GM12878 (cell line): ENCODE results near the gene THRB. TPM values are rescaled to one million over a fixed set of nuclear protein-coding genes. Genes with fewer than 3 reads are reported as not detected.

Experiments used
- ATAC-seq: fragments of 200-7000 bp; cut with Tn5 transposase; 3 replicates; pipeline ENCODE4 v1.9.1; 2020; ENCODE audit warnings: mild to moderate bottlenecking, moderate library complexity
- BruUV-seq: library from RNA; stranded (reverse); fragments of 400-500 nt; replicated peaks from 2 replicates; lab custom pipeline; 2021; lab: Mats Ljungman, UMichigan
- CTCF ChIA-PET: fragments of 300-600 bp; sonication (Branson Sonifier 250); formaldehyde crosslinking; extraction: SDS; loops from one replicate; lab custom pipeline; 2021; ENCODE audit warnings: inconsistent platforms; lab: Yijun Ruan, JAX
- POLR2A ChIA-PET: fragments of 350-600 bp; formaldehyde crosslinking; extraction: SDS; loops from one replicate; lab custom pipeline; 2021; ENCODE audit warnings: inconsistent platforms; lab: Charles Lee
- RAD21 ChIA-PET: fragments of 300-600 bp; sonication (Branson Sonifier 250); formaldehyde crosslinking; loops from one replicate; lab custom pipeline; 2023; ENCODE audit warnings: antibody characterized with exemption; ENCODE audit not compliant: unreplicated experiment; lab: Charles Lee
- SMC1A ChIA-PET: fragments of 300-600 bp; sonication (Branson Sonifier 250); formaldehyde crosslinking; loops from one replicate; lab custom pipeline; 2023; ENCODE audit not compliant: unreplicated experiment, uncharacterized antibody; lab: Charles Lee
- DNase-seq: peaks from one replicate; pipeline ENCODE4 v3.0.0-alpha.2; 2011; ENCODE audit warnings: low read depth, low spot score
- FAIRE-seq: peaks from 3 replicates; lab custom pipeline; 2011; peaks lifted over from hg19 to GRCh38; lab: Jason Lieb, UNC
- H2AFZ ChIP-seq: 2 replicates; pipeline ENCODE4 v1.6.0; 2011; ENCODE audit warnings: low read depth, low read length, control low read depth; ENCODE audit not compliant: control insufficient read depth
- H3K27ac ChIP-seq: 2 replicates; pipeline ENCODE4 v1.5.1; 2011; ENCODE audit warnings: control low read depth; ENCODE audit not compliant: control insufficient read depth, insufficient read depth
- H3K27me3 ChIP-seq, 2 experiments: replicated peaks in 1 of 2; 2 replicates each; pipeline versions ENCODE4 v1.6.0 to v1.6.1; 2011; ENCODE audit warnings: low read length in 1 of 2; ENCODE audit not compliant: control insufficient read depth in 2 of 2, insufficient read depth in 2 of 2
- H3K36me3 ChIP-seq, 2 experiments: 2 replicates each; pipeline ENCODE4 v1.5.1; 2011; ENCODE audit warnings: low read length in 1 of 2; ENCODE audit not compliant: control insufficient read depth in 2 of 2, insufficient read depth in 2 of 2
- H3K4me1 ChIP-seq: 2 replicates; pipeline ENCODE4 v1.6.1; 2011; ENCODE audit warnings: mild to moderate bottlenecking, low read length, moderate library complexity, mixed read lengths; ENCODE audit not compliant: control insufficient read depth, insufficient read depth
- H3K4me2 ChIP-seq: 2 replicates; pipeline ENCODE4 v1.6.0; 2011; ENCODE audit warnings: control low read depth; ENCODE audit not compliant: control insufficient read depth, insufficient read depth
- H3K4me3 ChIP-seq: fragments of 200-600 bp; sonication (generic); 2 replicates; pipeline ENCODE4 v1.5.1; 2016
- H3K79me2 ChIP-seq: 2 replicates; pipeline ENCODE4 v1.6.0; 2011; ENCODE audit warnings: low read length; ENCODE audit not compliant: control insufficient read depth, insufficient read depth
- H3K9ac ChIP-seq: 2 replicates; pipeline ENCODE4 v1.8.0; 2011; ENCODE audit warnings: low read length, control low read depth, mixed read lengths; ENCODE audit not compliant: control insufficient read depth, insufficient read depth
- H3K9me3 ChIP-seq: replicated peaks from 3 replicates; pipeline ENCODE4 v1.5.1; 2011; ENCODE audit warnings: mild to moderate bottlenecking, low read length; ENCODE audit not compliant: control insufficient read depth, insufficient read depth
- H4K20me1 ChIP-seq: 2 replicates; pipeline ENCODE4 v1.6.0; 2011; ENCODE audit not compliant: control insufficient read depth, insufficient read depth
- ATF7 ChIP-seq: fragments of 450-650 bp; IDR thresholded peaks from 2 replicates; pipeline ENCODE4 v1.6.1; 2016; ENCODE audit warnings: low read depth, mild to moderate bottlenecking
- BHLHE40 ChIP-seq, 2 experiments: fragments of 450-650 bp in 1 of 2; IDR thresholded peaks; 2 replicates each; pipeline ENCODE4 v1.6.1; 2011 to 2017; ENCODE audit warnings: low read depth in 2 of 2, borderline replicate concordance in 1 of 2, improper control_type of control experiment in 1 of 2, low read length in 1 of 2, mild to moderate bottlenecking in 1 of 2
- LARP7 ChIP-seq: fragments of 450-650 bp; IDR thresholded peaks from 2 replicates; pipeline ENCODE4 v1.6.1; 2017; ENCODE audit warnings: mild to moderate bottlenecking
- NFYB ChIP-seq: IDR thresholded peaks from 2 replicates; pipeline ENCODE4 v1.6.1; 2011; ENCODE audit warnings: low read depth, mild to moderate bottlenecking, low read length, improper control_type of control experiment, moderate library complexity; ENCODE audit not compliant: insufficient read depth
- NR2C1 ChIP-seq: fragments of 450-650 bp; IDR thresholded peaks from 2 replicates; pipeline ENCODE4 v1.6.1; 2017; ENCODE audit warnings: antibody characterized with exemption, mild to moderate bottlenecking, moderate library complexity
- POLR2AphosphoS5 ChIP-seq: IDR thresholded peaks from 2 replicates; pipeline ENCODE4 v1.6.1; 2011; ENCODE audit warnings: mild to moderate bottlenecking, low read length, inconsistent platforms
- SIN3A ChIP-seq: IDR thresholded peaks from 2 replicates; pipeline ENCODE4 v1.6.1; 2012; ENCODE audit warnings: low read depth, low read length, improper control_type of control experiment
- SMARCA5 ChIP-seq: fragments of 450-650 bp; IDR thresholded peaks from 2 replicates; pipeline ENCODE4 v1.6.1; 2017; ENCODE audit warnings: mild to moderate bottlenecking
- SPI1 ChIP-seq: IDR thresholded peaks from 2 replicates; pipeline ENCODE4 v1.6.1; 2011; ENCODE audit warnings: low read depth, mild to moderate bottlenecking, low read length, moderate library complexity, borderline replicate concordance; ENCODE audit not compliant: insufficient read depth
- SREBF1 ChIP-seq: IDR thresholded peaks from 2 replicates; pipeline ENCODE4 v1.6.1; 2012; ENCODE audit warnings: mild to moderate bottlenecking, low read length
- ZZZ3 ChIP-seq: IDR thresholded peaks from 2 replicates; pipeline ENCODE4 v1.6.1; 2011; ENCODE audit warnings: low read depth; ENCODE audit not compliant: control insufficient read depth, insufficient read length
- WGBS: methylation state at CpG from one replicate; pipeline ENCODE4 v1.1.6; 2016; ENCODE audit warnings: low lambda C conversion rate; ENCODE audit not compliant: insufficient replicate concordance, insufficient coverage; ENCODE audit errors: missing lambda C conversion rate; 5-methylcytosine and 5-hydroxymethylcytosine counted together
- in situ Hi-C: fragments of 300-500 bp; cut with MboI; formaldehyde crosslinking; loops from 9 replicates; pipeline ENCODE4 v1.14.3; 2018; ENCODE audit warnings: mixed read lengths
- intact Hi-C: fragments of 100-400 bp; cut with micrococcal nuclease; formaldehyde crosslinking; loops from one replicate; pipeline ENCODE4 v1.14.2; 2022; ENCODE audit not compliant: unreplicated experiment
- polyA plus RNA-seq, 11 experiments: library from polyadenylated mRNA; depleted of rRNA in 4 of 11; unstranded in 6 of 11; stranded (reverse) in 5 of 11; fragments of >200 nt; fragmentation: Nextera tagmentation in 4 of 11; fragmentation: Illumina TruSeq in 1 of 11; extraction: Ambion mirVana in 4 of 11; extraction: Trizol in 1 of 11; gene quantifications; 1 replicate in 1 of 11; 2 replicates in 10 of 11; pipeline versions ENCODE4 v1.2.1 to v1.2.3, GENCODE V29; 2011 to 2016; ENCODE audit warnings: inconsistent platforms in 2 of 11, missing spikeins in 2 of 11, low read depth in 1 of 11
- total RNA-seq, 4 experiments: library from RNA; depleted of rRNA in 3 of 4; stranded (reverse); fragments of >200 nt in 3 of 4; fragmentation: Illumina TruSeq in 1 of 4; extraction: Trizol in 1 of 4; gene quantifications; 2 replicates each; pipeline versions ENCODE4 v1.2.1 to v1.2.3, GENCODE V29; 2013 to 2021
- TF ChIP-seq, protein P1 (sequence below): IDR thresholded peaks from 2 replicates; pipeline ENCODE4 v1.6.1; 2012; ENCODE audit warnings: low read depth, low read length, improper control_type of control experiment
- TF ChIP-seq, protein P2 (sequence below): fragments of 450-650 bp; IDR thresholded peaks from 2 replicates; pipeline ENCODE4 v1.6.1; 2017; ENCODE audit warnings: mild to moderate bottlenecking

THRB gene
- total and polyA plus RNA-seq, 10 of the 15 experiments (the other 5 are each of a cell fraction or from before 2014, with no cell fraction given) = 0.05 TPM; not detected in 9

DNA sequence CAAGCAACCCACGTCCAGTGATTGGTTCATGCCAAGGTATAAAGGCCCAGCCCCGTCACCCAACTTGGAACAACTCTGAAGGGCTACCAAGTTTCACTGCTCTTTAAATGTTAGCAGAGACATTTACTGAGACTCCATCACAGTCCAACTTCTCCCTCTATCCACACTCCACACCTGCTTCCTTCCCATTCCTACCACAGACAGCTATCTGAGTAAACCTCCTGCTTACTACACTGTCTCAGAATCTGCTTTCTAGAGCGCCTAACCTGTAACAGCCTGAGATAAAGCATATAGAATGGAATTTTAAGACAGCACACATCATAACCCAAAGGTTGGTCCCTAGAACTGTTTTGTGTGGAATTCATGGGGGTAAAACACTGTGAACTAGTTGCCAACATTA lies 106.5 kb downstream of the THRB start:
- ATAC-seq (no peak), FAIRE-seq (no peak), DNase-seq (no peak)
- H4K20me1 ChIP-seq = no peaks in the 10 kb centered on the region
- H3K27me3 ChIP-seq = no peaks in the 10 kb centered on the region; a peak in 1 of 4 replicates
- intact Hi-C loops = no loop called here
- 0% methylated on average over 3 of the region's 3 CpGs for WGBS
- no peaks in the 10 kb centered on the region for H3K36me3 ChIP-seq
- no peak overlapping the region for H3K27ac ChIP-seq
- no peak overlapping the region for H3K4me2 ChIP-seq
- BruUV-seq = no TSS peak
- CTCF ChIA-PET = no interaction called here
- no peak overlapping the region for H3K4me3 ChIP-seq
- no peaks in the 10 kb centered on the region for H3K9me3 ChIP-seq
- in situ Hi-C loops = no loop called here
- H3K79me2 ChIP-seq = no peaks in the 10 kb centered on the region
- POLR2A ChIA-PET = no interaction called here
- no peak overlapping the region for H3K9ac ChIP-seq
- TF ChIP-seq, protein P1, sequence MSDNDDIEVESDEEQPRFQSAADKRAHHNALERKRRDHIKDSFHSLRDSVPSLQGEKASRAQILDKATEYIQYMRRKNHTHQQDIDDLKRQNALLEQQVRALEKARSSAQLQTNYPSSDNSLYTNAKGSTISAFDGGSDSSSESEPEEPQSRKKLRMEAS = no peak
- TF ChIP-seq LARP7 (no peak), ZZZ3 (no peak), SMARCA5 (no peak), NR2C1 (no peak), NFYB (no peak), POLR2AphosphoS5 (no peak), SREBF1 (no peak), SPI1 (no peak), BHLHE40 (IDR thresholded peaks at IDR 0.05; ENCODE audit: borderline replicate concordance in 1 of 2, low read depth in 2 of 2, low read length in 1 of 2) (no peak), ATF7 (no peak), SIN3A (no peak)
- TF ChIP-seq, protein P2, sequence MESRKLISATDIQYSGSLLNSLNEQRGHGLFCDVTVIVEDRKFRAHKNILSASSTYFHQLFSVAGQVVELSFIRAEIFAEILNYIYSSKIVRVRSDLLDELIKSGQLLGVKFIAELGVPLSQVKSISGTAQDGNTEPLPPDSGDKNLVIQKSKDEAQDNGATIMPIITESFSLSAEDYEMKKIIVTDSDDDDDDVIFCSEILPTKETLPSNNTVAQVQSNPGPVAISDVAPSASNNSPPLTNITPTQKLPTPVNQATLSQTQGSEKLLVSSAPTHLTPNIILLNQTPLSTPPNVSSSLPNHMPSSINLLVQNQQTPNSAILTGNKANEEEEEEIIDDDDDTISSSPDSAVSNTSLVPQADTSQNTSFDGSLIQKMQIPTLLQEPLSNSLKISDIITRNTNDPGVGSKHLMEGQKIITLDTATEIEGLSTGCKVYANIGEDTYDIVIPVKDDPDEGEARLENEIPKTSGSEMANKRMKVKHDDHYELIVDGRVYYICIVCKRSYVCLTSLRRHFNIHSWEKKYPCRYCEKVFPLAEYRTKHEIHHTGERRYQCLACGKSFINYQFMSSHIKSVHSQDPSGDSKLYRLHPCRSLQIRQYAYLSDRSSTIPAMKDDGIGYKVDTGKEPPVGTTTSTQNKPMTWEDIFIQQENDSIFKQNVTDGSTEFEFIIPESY = no peak
- no peaks in the 10 kb centered on the region for H3K4me1 ChIP-seq
- H2AFZ ChIP-seq = no peak overlapping the region
- SMC1A ChIA-PET = interaction anchor here (0.8 to 1.2 kb wide), 2 partner anchors 12 to 39 kb away, joined by 3 read pairs; no protein-coding TSS in a partner anchor
- RAD21 ChIA-PET = no interaction called here
